Suprapubic skin (tissue), 4 donors: Measurements from ENCODE around the gene CACNA1S. TPM values are rescaled to one million over a fixed set of nuclear protein-coding genes. Genes with fewer than 3 reads are reported as not detected.

Source experiments
- DNase-seq, 2 donors: peaks; one replicate each; pipeline ENCODE4 v3.0.0-alpha.2; 2019; ENCODE audit warnings: low spot score in 2 of 2
- H3K27ac ChIP-seq: fragments of 200-600 bp; sonication (generic); one replicate; pipeline ENCODE4 v1.5.1; 2019
- H3K27me3 ChIP-seq: fragments of 200-600 bp; sonication (generic); one replicate; pipeline ENCODE4 v1.5.1; 2019
- H3K36me3 ChIP-seq: fragments of 200-600 bp; sonication (generic); one replicate; pipeline ENCODE4 v1.5.1; 2019
- H3K4me1 ChIP-seq: fragments of 200-600 bp; sonication (generic); one replicate; pipeline ENCODE4 v1.5.1; 2019
- H3K4me3 ChIP-seq: fragments of 200-600 bp; sonication (generic); one replicate; pipeline ENCODE4 v1.5.1; 2019; ENCODE audit warnings: mild to moderate bottlenecking
- H3K9me3 ChIP-seq: fragments of 200-600 bp; sonication (generic); one replicate; pipeline ENCODE4 v1.5.1; 2019
- CTCF ChIP-seq, 2 donors: fragments of 200-600 bp in 1 of 2; fragments of 450-650 bp in 1 of 2; sonication (generic) in 1 of 2; IDR thresholded peaks; one replicate each; pipeline ENCODE4 v1.5.1; 2016 to 2019; ENCODE audit warnings: antibody characterized with exemption in 2 of 2, mild to moderate bottlenecking in 1 of 2, moderate library complexity in 1 of 2
- EP300 ChIP-seq: sonication (generic); formaldehyde crosslinking; IDR thresholded peaks from one replicate; pipeline ENCODE4 v1.6.1; 2017; ENCODE audit warnings: antibody characterized with exemption
- POLR2A ChIP-seq, 2 donors: fragments of 450-650 bp; IDR thresholded peaks; one replicate each; pipeline ENCODE4 v1.6.1; 2017; ENCODE audit warnings: antibody characterized with exemption in 2 of 2, mild to moderate bottlenecking in 2 of 2, moderate library complexity in 2 of 2
- POLR2AphosphoS5 ChIP-seq, 3 donors: sonication (generic); formaldehyde crosslinking; IDR thresholded peaks; one replicate each; pipeline ENCODE4 v1.6.1; 2017; ENCODE audit warnings: antibody characterized with exemption in 3 of 3
- WGBS: methylation state at CpG from one replicate; pipeline ENCODE4 v1.1.5; 2018; 5-methylcytosine and 5-hydroxymethylcytosine counted together
- total RNA-seq, 4 donors: library from RNA; depleted of rRNA; stranded (reverse); fragments of >200 nt; gene quantifications; one replicate each; pipeline ENCODE4 v1.1.0, GENCODE V29; 2016

Gene CACNA1S
- total RNA-seq, 4 donors from 2014 or later = not detected

- peaks cover 18% of the 10 kb centered on the region for H3K4me1 ChIP-seq
- no peak overlapping the region for H3K4me3 ChIP-seq
- H3K27me3 ChIP-seq = no peaks in the 10 kb centered on the region
- WGBS = 77% methylated on average over 16 of the region's 16 CpGs
- no peak overlapping the region for H3K27ac ChIP-seq
- peaks cover 82% of the 10 kb centered on the region for H3K36me3 ChIP-seq
- no peak for TF ChIP-seq POLR2A (IDR thresholded peaks at IDR 0.05)
- no peak for TF ChIP-seq POLR2AphosphoS5 (IDR thresholded peaks at IDR 0.05)
- no peak for TF ChIP-seq CTCF (IDR thresholded peaks at IDR 0.05)
- no peak for TF ChIP-seq EP300
- no peaks in the 10 kb centered on the region for H3K9me3 ChIP-seq
- peak in 1 of 2 donors; percentile 48 for DNase-seq
Measured at GRCh38 chr1:201142849-201143725, 30.9 kb upstream of the CACNA1S start.

GRCh38 chr1:201142011-201142848 is 30.0 kb upstream of the CACNA1S start:
- peak; percentile 62 to 79 for DNase-seq
- peaks cover 26% of the 10 kb centered on the region for H3K4me1 ChIP-seq
- H3K4me3 ChIP-seq = no peak overlapping the region
- WGBS = 54% methylated on average over 16 of the region's 16 CpGs
- H3K27ac ChIP-seq = no peak overlapping the region
- TF ChIP-seq CTCF (IDR thresholded peaks at IDR 0.05) (no peak), EP300 (no peak), POLR2A (IDR thresholded peaks at IDR 0.05) (no peak), POLR2AphosphoS5 (IDR thresholded peaks at IDR 0.05) (no peak)
- peaks cover 77% of the 10 kb centered on the region for H3K36me3 ChIP-seq
- no peaks in the 10 kb centered on the region for H3K27me3 ChIP-seq
- no peaks in the 10 kb centered on the region for H3K9me3 ChIP-seq

GRCh38 chr1:201141418-201141817 is 29.2 kb upstream of the CACNA1S start:
- Histone ChIP-seq H3K4me3 (no peak overlapping the region), H3K4me1 (peaks cover 30% of the 10 kb centered on the region), H3K36me3 (peaks cover 70% of the 10 kb centered on the region), H3K9me3 (no peaks in the 10 kb centered on the region), H3K27ac (no peak overlapping the region), H3K27me3 (no peaks in the 10 kb centered on the region)
- DNase-seq = peak in 1 of 2 donors; percentile 27
- WGBS = 92% methylated on average over 5 of the region's 5 CpGs
- no peak for TF ChIP-seq POLR2A (IDR thresholded peaks at IDR 0.05)

GRCh38 chr1:201140941-201141260 is 28.7 kb upstream of the CACNA1S start:
- Histone ChIP-seq H3K4me3 (no peak overlapping the region), H3K27me3 (no peaks in the 10 kb centered on the region), H3K36me3 (peaks cover 70% of the 10 kb centered on the region), H3K4me1 (peaks cover 30% of the 10 kb centered on the region), H3K9me3 (no peaks in the 10 kb centered on the region), H3K27ac (no peak overlapping the region)
- DNase-seq = no peak
- TF ChIP-seq POLR2AphosphoS5 (IDR thresholded peaks at IDR 0.05) (no peak), CTCF (IDR thresholded peaks at IDR 0.05) (no peak), POLR2A (IDR thresholded peaks at IDR 0.05) (no peak), EP300 (no peak)
- WGBS = 95% methylated on average over 8 of the region's 8 CpGs

- DNase-seq = peak; percentile 22 to 70
- Histone ChIP-seq H3K4me1 (peaks cover 30% of the 10 kb centered on the region), H3K9me3 (no peaks in the 10 kb centered on the region), H3K27ac (no peak overlapping the region), H3K36me3 (peaks cover 70% of the 10 kb centered on the region), H3K27me3 (no peaks in the 10 kb centered on the region), H3K4me3 (no peak overlapping the region)
- TF ChIP-seq POLR2A (IDR thresholded peaks at IDR 0.05) (no peak), CTCF (IDR thresholded peaks at IDR 0.05) (no peak)
- 87% methylated on average over 10 of the region's 10 CpGs for WGBS
Measured at GRCh38 chr1:201140235-201140940, 28.2 kb upstream of the CACNA1S start.
